ENCODE data around the gene CBFA2T2.

The CBFA2T2 gene

GRCh38 chr20:33669873-33670640, 180.2 kb downstream of the CBFA2T2 start:
- H3K4me3 ChIP-seq, result no peak overlapping the region
- no peak overlapping the region for H3K27ac ChIP-seq

- no peak overlapping the region for H3K4me3 ChIP-seq
- H3K27ac ChIP-seq, result peak overlapping the region in 1 of 21 experiments; percentile 45
Observed at GRCh38 chr20:33670715-33671499, 181.0 kb downstream of the CBFA2T2 start.

GRCh38 chr20:33671573-33672288, 181.8 kb downstream of the CBFA2T2 start:
- H3K27ac ChIP-seq, result peak overlapping the region in 2 of 21 experiments; percentile 9 to 25
- H3K4me3 ChIP-seq, result no peak overlapping the region

GRCh38 chr20:33672426-33673113, 182.7 kb downstream of the CBFA2T2 start:
- Histone ChIP-seq H3K27ac (peak overlapping the region in 6 of 21 experiments; percentile 63 to 88 (median 86)), H3K4me3 (peak overlapping the region in 3 of 7 experiments; percentile 56 to 78 (median 64))

- Histone ChIP-seq H3K27ac (peak overlapping the region in 9 of 21 experiments; percentile 63 to 88 (median 83)), H3K4me3 (peak overlapping the region in 4 of 7 experiments; percentile 49 to 78 (median 60))
Observed at GRCh38 chr20:33673114-33673409, 183.2 kb downstream of the CBFA2T2 start.

- Histone ChIP-seq H3K4me3 (peak overlapping the region; percentile 49 to 78 (median 56)), H3K27ac (peak overlapping the region in 20 of 21 experiments; percentile 12 to 88 (median 75))
Observed at GRCh38 chr20:33673410-33674293, 183.8 kb downstream of the CBFA2T2 start.

- Histone ChIP-seq H3K27ac (peak within 1 kb of the TSS in 20 of 21 experiments; percentile 21 to 90 (median 75)), H3K4me3 (peak within 1 kb of the TSS; percentile 49 to 78 (median 56))
Observed at GRCh38 chr20:33674294-33675135, 184.6 kb downstream of the CBFA2T2 start, which contains the start of gene NECAB3. TSS of gene NECAB3 (minus strand) at chr20:33674428. CDS start at chr20:33674352, 76 bp downstream.

- Histone ChIP-seq H3K4me3 (peak overlapping the region in 5 of 7 experiments; percentile 49 to 78 (median 58)), H3K27ac (peak overlapping the region in 19 of 21 experiments; percentile 10 to 90 (median 70))
Observed at GRCh38 chr20:33675136-33675959, 185.5 kb downstream of the CBFA2T2 start.

GRCh38 chr20:33676121-33676520, 186.2 kb downstream of the CBFA2T2 start:
- Histone ChIP-seq H3K27ac (peak overlapping the region in 15 of 21 experiments; percentile 10 to 90 (median 68)), H3K4me3 (no peak overlapping the region)

- no peak overlapping the region for H3K4me3 ChIP-seq
- peak overlapping the region in 6 of 21 experiments; percentile 9 to 90 (median 58) for H3K27ac ChIP-seq
Observed at GRCh38 chr20:33676652-33677645, 187.1 kb downstream of the CBFA2T2 start.

GRCh38 chr20:33677991-33678702, 188.3 kb downstream of the CBFA2T2 start:
- no peak overlapping the region for H3K4me3 ChIP-seq
- H3K27ac ChIP-seq, result peak overlapping the region in 3 of 21 experiments; percentile 1 to 55 (median 20)

GRCh38 chr20:33679758-33680485, 190.0 kb downstream of the CBFA2T2 start:
- peak overlapping the region in 2 of 21 experiments; percentile 32 to 55 for H3K27ac ChIP-seq
- no peak overlapping the region for H3K4me3 ChIP-seq

- peak overlapping the region in 1 of 21 experiments; percentile 55 for H3K27ac ChIP-seq
- no peak overlapping the region for H3K4me3 ChIP-seq
Observed at GRCh38 chr20:33680686-33681085, 190.8 kb downstream of the CBFA2T2 start.

- Histone ChIP-seq H3K4me3 (no peak overlapping the region), H3K27ac (no peak overlapping the region)
Observed at GRCh38 chr20:33681288-33681687, 191.4 kb downstream of the CBFA2T2 start.
